GM19397 (cell line): ENCODE results near the gene CLPTM1L.
"Not testable (repeated sequence)": the region's sequence is repeated elsewhere in the genome, so short reads cannot be mapped to it uniquely, and the experiment has no call there.

Experiments used
- ATAC-seq: cut with Tn5 transposase; IDR thresholded peaks from one replicate; pipeline ENCODE4 v1.9.1; 2021; ENCODE audit warnings: mild to moderate bottlenecking, moderate library complexity; ENCODE audit not compliant: unreplicated experiment

The CLPTM1L gene

GRCh38 chr5:1362242-1363015 lies 17.5 kb upstream of the CLPTM1L start:
- ATAC-seq, result no peak

- ATAC-seq, result no peak
Observed at GRCh38 chr5:1360861-1361260, 16.0 kb upstream of the CLPTM1L start.

GRCh38 chr5:1360367-1360766 lies 15.5 kb upstream of the CLPTM1L start:
- not testable (repeated sequence) for ATAC-seq

GRCh38 chr5:1359713-1360112 lies 14.8 kb upstream of the CLPTM1L start:
- ATAC-seq, result no peak

- ATAC-seq, result no peak
Observed at GRCh38 chr5:1359031-1359645, 14.2 kb upstream of the CLPTM1L start.

GRCh38 chr5:1358726-1359025 lies 13.8 kb upstream of the CLPTM1L start:
- no peak for ATAC-seq

- no peak for ATAC-seq
Observed at GRCh38 chr5:1357946-1358725, 13.2 kb upstream of the CLPTM1L start.

GRCh38 chr5:1356873-1357787 lies 12.2 kb upstream of the CLPTM1L start:
- no peak for ATAC-seq

GRCh38 chr5:1354576-1354975 lies 9.7 kb upstream of the CLPTM1L start:
- ATAC-seq, result no peak

GRCh38 chr5:1352231-1353219 lies 7.6 kb upstream of the CLPTM1L start:
- ATAC-seq, result no peak

- ATAC-seq, result no peak
Observed at GRCh38 chr5:1351156-1351555, 6.3 kb upstream of the CLPTM1L start.

- no peak for ATAC-seq
Observed at GRCh38 chr5:1349246-1349645, 4.3 kb upstream of the CLPTM1L start.

- no peak for ATAC-seq
Observed at GRCh38 chr5:1348986-1349245, 4.0 kb upstream of the CLPTM1L start.

GRCh38 chr5:1347571-1347970 lies 2.7 kb upstream of the CLPTM1L start:
- ATAC-seq, result no peak

GRCh38 chr5:1346627-1347440 lies 1.9 kb upstream of the CLPTM1L start:
- ATAC-seq, result no peak

GRCh38 chr5:1345876-1346626 lies 1.2 kb upstream of the CLPTM1L start:
- no peak for ATAC-seq

- ATAC-seq, result peak; percentile 32
Observed at GRCh38 chr5:1343931-1344901, 683 bp downstream of the CLPTM1L start.
